GM19452 (cell line): ENCODE measurements around the gene ZNF474.

Source experiments
- ATAC-seq: cut with Tn5 transposase; IDR thresholded peaks from one replicate; pipeline ENCODE4 v1.9.1; 2021; ENCODE audit not compliant: unreplicated experiment

The ZNF474 gene

GRCh38 chr5:122153230-122153629, 23.9 kb downstream of the ZNF474 start:
- no peak for ATAC-seq

- ATAC-seq, result no peak
Observed at GRCh38 chr5:122153774-122154173, 24.4 kb downstream of the ZNF474 start.

GRCh38 chr5:122154491-122154890, 25.1 kb downstream of the ZNF474 start:
- ATAC-seq, result no peak

GRCh38 chr5:122154910-122155309, 25.6 kb downstream of the ZNF474 start:
- no peak for ATAC-seq

- ATAC-seq, result no peak
Observed at GRCh38 chr5:122155546-122155945, 26.2 kb downstream of the ZNF474 start.

GRCh38 chr5:122156724-122157325, 27.5 kb downstream of the ZNF474 start:
- ATAC-seq, result no peak

GRCh38 chr5:122162100-122162638, 32.8 kb downstream of the ZNF474 start:
- no peak for ATAC-seq

- no peak for ATAC-seq
Observed at GRCh38 chr5:122163121-122164069, 34.0 kb downstream of the ZNF474 start.

GRCh38 chr5:122164070-122164435, 34.7 kb downstream of the ZNF474 start:
- no peak for ATAC-seq

GRCh38 chr5:122164831-122165558, 35.6 kb downstream of the ZNF474 start:
- ATAC-seq, result no peak

- ATAC-seq, result no peak
Observed at GRCh38 chr5:122165559-122166078, 36.3 kb downstream of the ZNF474 start.

GRCh38 chr5:122169350-122170103, 40.2 kb downstream of the ZNF474 start:
- no peak for ATAC-seq

- no peak for ATAC-seq
Observed at GRCh38 chr5:122170620-122171019, 41.3 kb downstream of the ZNF474 start.

GRCh38 chr5:122172207-122172606, 42.9 kb downstream of the ZNF474 start:
- ATAC-seq, result no peak

GRCh38 chr5:122173474-122174415, 44.4 kb downstream of the ZNF474 start:
- ATAC-seq, result no peak

- ATAC-seq, result no peak
Observed at GRCh38 chr5:122175091-122175490, 45.7 kb downstream of the ZNF474 start.

- ATAC-seq, result no peak
Observed at GRCh38 chr5:122175852-122176251, 46.5 kb downstream of the ZNF474 start.

GRCh38 chr5:122177161-122177560, 47.8 kb downstream of the ZNF474 start:
- no peak for ATAC-seq

- no peak for ATAC-seq
Observed at GRCh38 chr5:122179701-122180100, 50.4 kb downstream of the ZNF474 start.
